Measurements from ENCODE around the gene ASPA. TPM values are rescaled to one million over a fixed set of nuclear protein-coding genes. Genes with fewer than 3 reads are reported as not detected.

ASPA gene
- total RNA-seq, 1 donor from 2014 or later: 0.51 TPM

- Mint-ChIP-seq H3K36me3 (no peaks in the 10 kb centered on the region), H3K27me3 (peaks cover 5% of the 10 kb centered on the region), H3K9me3 (no peaks in the 10 kb centered on the region), H3K4me3 (no peak overlapping the region), H3K4me1 (ENCODE audit: unreplicated experiment) (peaks cover 16% of the 10 kb centered on the region), H3K27ac (peak overlapping the region; percentile 11)
- no peak for DNase-seq (ENCODE audit: extremely low spot score, unreplicated experiment)
- TF ChIP-seq, protein P1, sequence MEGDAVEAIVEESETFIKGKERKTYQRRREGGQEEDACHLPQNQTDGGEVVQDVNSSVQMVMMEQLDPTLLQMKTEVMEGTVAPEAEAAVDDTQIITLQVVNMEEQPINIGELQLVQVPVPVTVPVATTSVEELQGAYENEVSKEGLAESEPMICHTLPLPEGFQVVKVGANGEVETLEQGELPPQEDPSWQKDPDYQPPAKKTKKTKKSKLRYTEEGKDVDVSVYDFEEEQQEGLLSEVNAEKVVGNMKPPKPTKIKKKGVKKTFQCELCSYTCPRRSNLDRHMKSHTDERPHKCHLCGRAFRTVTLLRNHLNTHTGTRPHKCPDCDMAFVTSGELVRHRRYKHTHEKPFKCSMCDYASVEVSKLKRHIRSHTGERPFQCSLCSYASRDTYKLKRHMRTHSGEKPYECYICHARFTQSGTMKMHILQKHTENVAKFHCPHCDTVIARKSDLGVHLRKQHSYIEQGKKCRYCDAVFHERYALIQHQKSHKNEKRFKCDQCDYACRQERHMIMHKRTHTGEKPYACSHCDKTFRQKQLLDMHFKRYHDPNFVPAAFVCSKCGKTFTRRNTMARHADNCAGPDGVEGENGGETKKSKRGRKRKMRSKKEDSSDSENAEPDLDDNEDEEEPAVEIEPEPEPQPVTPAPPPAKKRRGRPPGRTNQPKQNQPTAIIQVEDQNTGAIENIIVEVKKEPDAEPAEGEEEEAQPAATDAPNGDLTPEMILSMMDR (conservative IDR thresholded peaks at IDR 0.05): no peak
Measured at GRCh38 chr17:3475251-3475685, 529 bp upstream of the ASPA start.

- Mint-ChIP-seq H3K4me3 (no peak overlapping the region), H3K4me1 (ENCODE audit: unreplicated experiment) (peaks cover 13% of the 10 kb centered on the region), H3K36me3 (no peaks in the 10 kb centered on the region)
Measured at GRCh38 chr17:3479988-3480387, 4.2 kb downstream of the ASPA start.

DNA sequence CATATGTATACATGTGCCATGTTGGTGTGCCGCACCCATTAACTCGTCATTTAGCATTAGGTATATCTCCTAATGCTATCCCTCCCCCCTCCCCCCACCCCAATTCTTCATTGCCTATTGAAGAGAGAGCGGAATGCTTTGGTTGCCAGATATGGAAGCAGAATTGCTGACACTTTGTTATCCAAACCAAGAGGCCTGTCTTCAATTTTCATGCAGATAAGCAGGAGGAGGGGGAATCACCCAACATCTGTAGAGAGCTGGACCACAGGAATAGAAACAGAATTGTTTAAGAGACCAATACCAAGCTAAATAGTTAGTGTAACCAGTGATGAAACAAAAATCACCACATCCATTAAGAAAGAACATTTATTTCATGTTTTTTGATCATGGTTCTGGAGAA is 7.1 kb downstream of the ASPA start:
- Mint-ChIP-seq H3K4me1 (ENCODE audit: unreplicated experiment) (no peaks in the 10 kb centered on the region), H3K9me3 (no peaks in the 10 kb centered on the region), H3K27ac (no peak overlapping the region), H3K36me3 (no peaks in the 10 kb centered on the region), H3K27me3 (peaks cover 10% of the 10 kb centered on the region), H3K4me3 (no peak overlapping the region)
- DNase-seq (ENCODE audit: extremely low spot score, unreplicated experiment): no peak
- TF ChIP-seq, protein P1 (conservative IDR thresholded peaks at IDR 0.05): no peak

More at GRCh38 chr17:3479988-3480387, 4.2 kb downstream of the ASPA start:
- no peaks in the 10 kb centered on the region for H3K9me3 Mint-ChIP-seq
- no peak overlapping the region for H3K27ac Mint-ChIP-seq
- DNase-seq (ENCODE audit: extremely low spot score, unreplicated experiment): no peak
- TF ChIP-seq, protein P1 (conservative IDR thresholded peaks at IDR 0.05): no peak
- H3K27me3 Mint-ChIP-seq: peaks cover 8% of the 10 kb centered on the region

GRCh38 chr17:3485481-3486068 is 9.8 kb downstream of the ASPA start:
- H3K9me3 Mint-ChIP-seq: no peaks in the 10 kb centered on the region
- TF ChIP-seq, protein P1 (conservative IDR thresholded peaks at IDR 0.05): no peak
- no peaks in the 10 kb centered on the region for H3K36me3 Mint-ChIP-seq
- no peak overlapping the region for H3K27ac Mint-ChIP-seq
- DNase-seq (ENCODE audit: extremely low spot score, unreplicated experiment): no peak
- no peaks in the 10 kb centered on the region for H3K4me1 Mint-ChIP-seq (ENCODE audit: unreplicated experiment)
- peaks cover 8% of the 10 kb centered on the region for H3K27me3 Mint-ChIP-seq
- no peak overlapping the region for H3K4me3 Mint-ChIP-seq

- Mint-ChIP-seq H3K4me3 (no peak overlapping the region), H3K9me3 (peaks cover 7% of the 10 kb centered on the region), H3K36me3 (no peaks in the 10 kb centered on the region), H3K4me1 (ENCODE audit: unreplicated experiment) (no peaks in the 10 kb centered on the region), H3K27ac (no peak overlapping the region), H3K27me3 (no peaks in the 10 kb centered on the region)
- TF ChIP-seq, protein P1 (conservative IDR thresholded peaks at IDR 0.05): no peak
- DNase-seq (ENCODE audit: extremely low spot score, unreplicated experiment): no peak
Measured at GRCh38 chr17:3497101-3497500, 21.3 kb downstream of the ASPA start.
